Measurements from ENCODE around the gene PIWIL4.
"Not testable (repeated sequence)": the region's sequence is repeated elsewhere in the genome, so short reads cannot be mapped to it uniquely, and the experiment has no call there.

Gene PIWIL4

GRCh38 chr11:94546162-94546470 is 21.1 kb upstream of the PIWIL4 start:
- no peak for DNase-seq (ENCODE audit: extremely low spot score)
- POLR2A ChIA-PET: no interaction called here
- TF ChIP-seq CTCF (IDR thresholded peaks at IDR 0.05; ENCODE audit: control extremely low read depth, extremely low read depth, low read depth, missing control alignments): no peak
- CTCF ChIA-PET: no interaction called here

GRCh38 chr11:94546886-94547285 is 20.3 kb upstream of the PIWIL4 start:
- ChIA-PET POLR2A (no interaction called here), CTCF (interaction anchor here (0.9 to 1.5 kb wide), 7 partner anchors 10 to 52 kb away, joined by 3 to 4 read pairs (median 4); no protein-coding TSS in a partner anchor)
- TF ChIP-seq CTCF (IDR thresholded peaks at IDR 0.05; ENCODE audit: control extremely low read depth, extremely low read depth, low read depth, missing control alignments): no peak
- DNase-seq (ENCODE audit: extremely low spot score): no peak

GRCh38 chr11:94549146-94549545 is 18.0 kb upstream of the PIWIL4 start:
- CTCF ChIA-PET: interaction anchor here (1.6 kb wide), 1 partner anchor 10 kb away, joined by 3 read pairs; no protein-coding TSS in a partner anchor
- POLR2A ChIA-PET: no interaction called here
- no peak for TF ChIP-seq CTCF (IDR thresholded peaks at IDR 0.05; ENCODE audit: control extremely low read depth, extremely low read depth, low read depth, missing control alignments)
- no peak for DNase-seq (ENCODE audit: extremely low spot score)

- CTCF ChIA-PET: interaction anchor here (0.9 to 1.2 kb wide), 2 partner anchors 11 to 31 kb away, joined by 4 read pairs; no protein-coding TSS in a partner anchor
- POLR2A ChIA-PET: no interaction called here
Measured at GRCh38 chr11:94550513-94550912, 16.7 kb upstream of the PIWIL4 start.

GRCh38 chr11:94553938-94554337 is 13.2 kb upstream of the PIWIL4 start:
- TF ChIP-seq CTCF (IDR thresholded peaks at IDR 0.05; ENCODE audit: control extremely low read depth, extremely low read depth, low read depth, missing control alignments): no peak
- no peak for DNase-seq (ENCODE audit: extremely low spot score)
- ChIA-PET POLR2A (no interaction called here), CTCF (interaction anchor here (1.3 to 1.5 kb wide), 2 partner anchors 14 to 25 kb away, joined by 3 read pairs; no protein-coding TSS in a partner anchor)

More at GRCh38 chr11:94550513-94550912, 16.7 kb upstream of the PIWIL4 start:
- DNase-seq (ENCODE audit: extremely low spot score): peak; percentile 25
- no peak for TF ChIP-seq CTCF (IDR thresholded peaks at IDR 0.05; ENCODE audit: control extremely low read depth, extremely low read depth, low read depth, missing control alignments)

GRCh38 chr11:94555752-94556329 is 11.3 kb upstream of the PIWIL4 start:
- POLR2A ChIA-PET; DNase-seq (ENCODE audit: extremely low spot score): not testable (repeated sequence)
- CTCF ChIA-PET: interaction anchor here (0.8 to 1.5 kb wide), 4 partner anchors 12 to 372 kb away, joined by 3 to 4 read pairs (median 3); no protein-coding TSS in a partner anchor

- ChIA-PET POLR2A (interaction anchor here (0.6 kb wide), 1 partner anchor 1028 kb away, joined by 3 read pairs; no protein-coding TSS in a partner anchor), CTCF (interaction anchor here (0.8 kb wide), 1 partner anchor 10 kb away, joined by 3 read pairs; no protein-coding TSS in a partner anchor)
- TF ChIP-seq CTCF (IDR thresholded peaks at IDR 0.05; ENCODE audit: control extremely low read depth, extremely low read depth, low read depth, missing control alignments): no peak
- no peak for DNase-seq (ENCODE audit: extremely low spot score)
Measured at GRCh38 chr11:94557421-94557820, 9.7 kb upstream of the PIWIL4 start.
